ENCODE measurements around the gene ZNF385A. TPM values are rescaled to one million over a fixed set of nuclear protein-coding genes. Genes with fewer than 3 reads are reported as not detected.

The ZNF385A gene
- total and polyA plus RNA-seq, 2 of the 4 experiments (the other 2 are of a cell fraction) = 0.36 to 2.5 TPM

DNA sequence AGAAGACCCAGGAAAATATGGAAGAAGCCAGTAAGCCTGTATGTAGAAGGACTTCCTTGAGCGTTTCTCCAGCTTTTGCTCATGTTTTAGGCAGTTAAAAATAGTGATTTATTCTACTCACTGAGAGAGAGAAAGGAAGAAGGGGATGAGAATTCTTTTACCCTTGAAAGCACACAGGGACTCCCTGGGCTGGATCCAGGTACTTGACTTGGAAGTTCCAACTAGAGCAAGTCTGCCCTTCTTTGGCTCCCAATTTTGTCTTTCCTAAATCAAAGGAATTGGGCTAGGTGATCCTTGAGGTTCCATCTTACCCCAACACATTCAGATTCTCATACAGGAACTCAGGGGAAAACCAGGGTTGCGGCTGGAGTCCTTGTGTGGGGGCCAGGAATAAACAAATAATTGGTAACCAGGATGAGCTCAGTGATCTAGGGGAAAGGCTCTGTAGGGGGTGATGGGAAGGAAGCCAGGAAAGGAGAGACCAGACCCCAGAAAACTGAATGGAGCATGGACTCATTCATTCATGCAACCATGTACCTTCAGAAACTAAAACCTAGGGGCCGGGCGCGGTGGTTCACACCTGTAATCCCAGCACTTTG lies 46.0 kb upstream of the ZNF385A start:
- ATAC-seq (ENCODE audit: low read depth) = no peak
- ChIA-PET POLR2A (ENCODE audit: unreplicated experiment) (no interaction called here), CTCF (interaction anchor here (0.6 to 5.1 kb wide), 2 partner anchors 9 to 32 kb away, joined by 3 to 27 read pairs; no protein-coding TSS in a partner anchor)
- intact Hi-C loops (cut with micrococcal nuclease) = loop anchor here (10.0 kb wide), 1 partner anchor 216 kb away; no protein-coding TSS in a partner anchor
- H2AK9ac ChIP-seq (replicated peaks; ENCODE audit: low read depth, low read length, poor library complexity) = peak overlapping the region; percentile 55
- no peak overlapping the region; the same call in 1 of the 2 replicates for H3K14ac ChIP-seq (replicated peaks; ENCODE audit: low read depth, low read length)
- in situ Hi-C loops (cut with MboI; ENCODE audit: low sequenced_read_pairs) = no loop called here
- H3K9me3 ChIP-seq (ENCODE audit: control insufficient read depth, insufficient read depth, low read length) = no peaks in the 10 kb centered on the region
- H2BK5ac ChIP-seq (ENCODE audit: low read depth, low read length, poor library complexity, severe bottlenecking) = no peak overlapping the region
- H3K27ac ChIP-seq (ENCODE audit: insufficient read depth, low read length) = no peak overlapping the region
- H3K23ac ChIP-seq (ENCODE audit: low read depth, low read length) = no peak overlapping the region
- BruUV-seq (replicated peaks) = no TSS peak
- H3K79me1 ChIP-seq (ENCODE audit: low read depth in 1 of 2, low read length in 2 of 2) = peaks cover 0 to 14% of the 10 kb centered on the region in 2 experiments; a peak in 1 of 4 replicates
- H3K4me1 ChIP-seq (ENCODE audit: control insufficient read depth, insufficient read depth, low read length) = peaks cover 22% of the 10 kb centered on the region
- no peak overlapping the region for H3K4ac ChIP-seq (ENCODE audit: low read depth, low read length)
- H2AFZ ChIP-seq (replicated peaks; ENCODE audit: low read length, poor library complexity) = no peak overlapping the region
- no peak overlapping the region for H3K4me3 ChIP-seq (ENCODE audit: insufficient read depth, low read depth, low read length)
- H3K27me3 ChIP-seq (ENCODE audit: control insufficient read depth, insufficient read depth, low read length) = no peaks in the 10 kb centered on the region
- H4K20me1 ChIP-seq (ENCODE audit: insufficient read depth, low read length) = no peaks in the 10 kb centered on the region
- DNase-seq = no peak
- no peak overlapping the region for H4K8ac ChIP-seq (ENCODE audit: low read depth in 2 of 2, low read length in 2 of 2)
- no peak overlapping the region; the same call in 2 of the 3 replicates for H2BK15ac ChIP-seq (ENCODE audit: low read depth, low read length)
- WGBS, 2 experiments (ENCODE audit: extremely low coverage in 2 of 2, insufficient read length in 1 of 2) = no CpG with 5 or more reads among the region's 5 CpGs
- H3K18ac ChIP-seq (ENCODE audit: low read depth, low read length) = no peak overlapping the region
- H4K5ac ChIP-seq (ENCODE audit: low read depth, low read length) = no peak overlapping the region
- no peaks in the 10 kb centered on the region for H3K36me3 ChIP-seq (ENCODE audit: control insufficient read depth, insufficient read depth, low read length)
- no peak overlapping the region for H2BK120ac ChIP-seq (ENCODE audit: low read depth, low read length)
- H3K4me2 ChIP-seq (ENCODE audit: low read depth, low read length) = no peak overlapping the region
- H4K91ac ChIP-seq (ENCODE audit: insufficient read depth, low read depth, low read length) = no peak overlapping the region; the same call in 1 of the 2 replicates
- 0 out of 2 replicates have a peak overlapping the region, but pooled peaks have one; percentile 3 for H2AK5ac ChIP-seq (ENCODE audit: low read depth, low read length)
- TF ChIP-seq NFE2L2 (IDR thresholded peaks at IDR 0.05; ENCODE audit: low read depth, low read length) (no peak), CHD1 (IDR thresholded peaks at IDR 0.05; ENCODE audit: low read depth, low read length) (no peak), RFX5 (IDR thresholded peaks at IDR 0.05; ENCODE audit: low read depth, low read length) (no peak), CEBPB (IDR thresholded peaks at IDR 0.05; ENCODE audit: low read depth, low read length) (no peak), RAD21 (IDR thresholded peaks at IDR 0.05; ENCODE audit: low read length) (no peak), MXI1 (IDR thresholded peaks at IDR 0.05; ENCODE audit: borderline replicate concordance, low read depth, low read length) (no peak), POLR2A (IDR thresholded peaks at IDR 0.05; ENCODE audit: low read depth, low read length) (no peak), RCOR1 (IDR thresholded peaks at IDR 0.05; ENCODE audit: insufficient replicate concordance, low read length) (no peak), FOS (IDR thresholded peaks at IDR 0.05; ENCODE audit: low read depth, low read length) (no peak), BHLHE40 (IDR thresholded peaks at IDR 0.05; ENCODE audit: low read depth, low read length) (no peak)
- TF ChIP-seq, protein P1, sequence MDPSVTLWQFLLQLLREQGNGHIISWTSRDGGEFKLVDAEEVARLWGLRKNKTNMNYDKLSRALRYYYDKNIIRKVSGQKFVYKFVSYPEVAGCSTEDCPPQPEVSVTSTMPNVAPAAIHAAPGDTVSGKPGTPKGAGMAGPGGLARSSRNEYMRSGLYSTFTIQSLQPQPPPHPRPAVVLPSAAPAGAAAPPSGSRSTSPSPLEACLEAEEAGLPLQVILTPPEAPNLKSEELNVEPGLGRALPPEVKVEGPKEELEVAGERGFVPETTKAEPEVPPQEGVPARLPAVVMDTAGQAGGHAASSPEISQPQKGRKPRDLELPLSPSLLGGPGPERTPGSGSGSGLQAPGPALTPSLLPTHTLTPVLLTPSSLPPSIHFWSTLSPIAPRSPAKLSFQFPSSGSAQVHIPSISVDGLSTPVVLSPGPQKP (IDR thresholded peaks at IDR 0.05; ENCODE audit: borderline replicate concordance, low read depth, low read length) = no peak
- TF ChIP-seq, protein P2, sequence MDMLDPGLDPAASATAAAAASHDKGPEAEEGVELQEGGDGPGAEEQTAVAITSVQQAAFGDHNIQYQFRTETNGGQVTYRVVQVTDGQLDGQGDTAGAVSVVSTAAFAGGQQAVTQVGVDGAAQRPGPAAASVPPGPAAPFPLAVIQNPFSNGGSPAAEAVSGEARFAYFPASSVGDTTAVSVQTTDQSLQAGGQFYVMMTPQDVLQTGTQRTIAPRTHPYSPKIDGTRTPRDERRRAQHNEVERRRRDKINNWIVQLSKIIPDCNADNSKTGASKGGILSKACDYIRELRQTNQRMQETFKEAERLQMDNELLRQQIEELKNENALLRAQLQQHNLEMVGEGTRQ (IDR thresholded peaks at IDR 0.05; ENCODE audit: low read depth, low read length) = no peak
- TF ChIP-seq, protein P3, sequence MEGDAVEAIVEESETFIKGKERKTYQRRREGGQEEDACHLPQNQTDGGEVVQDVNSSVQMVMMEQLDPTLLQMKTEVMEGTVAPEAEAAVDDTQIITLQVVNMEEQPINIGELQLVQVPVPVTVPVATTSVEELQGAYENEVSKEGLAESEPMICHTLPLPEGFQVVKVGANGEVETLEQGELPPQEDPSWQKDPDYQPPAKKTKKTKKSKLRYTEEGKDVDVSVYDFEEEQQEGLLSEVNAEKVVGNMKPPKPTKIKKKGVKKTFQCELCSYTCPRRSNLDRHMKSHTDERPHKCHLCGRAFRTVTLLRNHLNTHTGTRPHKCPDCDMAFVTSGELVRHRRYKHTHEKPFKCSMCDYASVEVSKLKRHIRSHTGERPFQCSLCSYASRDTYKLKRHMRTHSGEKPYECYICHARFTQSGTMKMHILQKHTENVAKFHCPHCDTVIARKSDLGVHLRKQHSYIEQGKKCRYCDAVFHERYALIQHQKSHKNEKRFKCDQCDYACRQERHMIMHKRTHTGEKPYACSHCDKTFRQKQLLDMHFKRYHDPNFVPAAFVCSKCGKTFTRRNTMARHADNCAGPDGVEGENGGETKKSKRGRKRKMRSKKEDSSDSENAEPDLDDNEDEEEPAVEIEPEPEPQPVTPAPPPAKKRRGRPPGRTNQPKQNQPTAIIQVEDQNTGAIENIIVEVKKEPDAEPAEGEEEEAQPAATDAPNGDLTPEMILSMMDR (conservative IDR thresholded peaks at IDR 0.05; ENCODE audit: low read depth, low read length) = no peak
- dilution Hi-C loops (cut with HindIII; ENCODE audit: low sequenced_read_pairs, unreplicated experiment) = no loop called here
- peaks cover 19% of the 10 kb centered on the region for H3K9me1 ChIP-seq (ENCODE audit: insufficient read depth, low read length)
- no peak overlapping the region for H3K56ac ChIP-seq (ENCODE audit: extremely low read depth, insufficient read depth, low read length)
- H2BK20ac ChIP-seq (ENCODE audit: low read depth, low read length) = no peak overlapping the region; the same call in 1 of the 2 replicates
- H3K9ac ChIP-seq (ENCODE audit: low read depth, low read length) = no peak overlapping the region
